Neural crest cell (in vitro differentiated cells): ENCODE results near the gene ZP1. TPM values are rescaled to one million over a fixed set of nuclear protein-coding genes. Genes with fewer than 3 reads are reported as not detected.

Experiments
- DNase-seq: peaks from one replicate; pipeline ENCODE4 v3.0.0; 2021; ENCODE audit warnings: low read depth, mixed read lengths, low spot score
- H3K27ac Mint-ChIP-seq: one replicate; pipeline ENCODE4 v1.8.0; 2021; ENCODE audit warnings: mild to moderate bottlenecking, mixed read lengths; ENCODE audit not compliant: unreplicated experiment
- H3K27me3 Mint-ChIP-seq: 2 replicates; pipeline ENCODE4 v1.8.0; 2021; ENCODE audit warnings: low read depth, mild to moderate bottlenecking, mixed read lengths
- H3K36me3 Mint-ChIP-seq: 2 replicates; pipeline ENCODE4 v1.8.0; 2021; ENCODE audit warnings: low read depth, mild to moderate bottlenecking, mixed read lengths
- H3K4me1 Mint-ChIP-seq: 2 replicates; pipeline ENCODE4 v1.8.0; 2021; ENCODE audit warnings: mixed read lengths
- H3K4me3 Mint-ChIP-seq: one replicate; pipeline ENCODE4 v1.8.0; 2021; ENCODE audit warnings: mild to moderate bottlenecking, mixed read lengths
- H3K9me3 Mint-ChIP-seq: 2 replicates; pipeline ENCODE4 v1.8.0; 2021; ENCODE audit warnings: mixed read lengths
- CTCF ChIP-seq: fragments of 200-600 bp; sonication (generic); conservative IDR thresholded peaks from 2 replicates; pipeline ENCODE4 v1.5.0; 2021; ENCODE audit warnings: antibody characterized with exemption, mild to moderate bottlenecking
- total RNA-seq: library from RNA; stranded (reverse); gene quantifications from 2 replicates; pipeline ENCODE4 v1.2.1, GENCODE V29; 2021

ZP1 gene
- total RNA-seq, 1 donor from 2014 or later, result not detected

- Mint-ChIP-seq H3K27ac (no peak overlapping the region), H3K4me1 (peaks cover 5% of the 10 kb centered on the region), H3K4me3 (no peak overlapping the region), H3K27me3 (no peaks in the 10 kb centered on the region), H3K36me3 (no peaks in the 10 kb centered on the region), H3K9me3 (no peaks in the 10 kb centered on the region)
- no peak for DNase-seq
- TF ChIP-seq CTCF, result no peak
These were observed 8.8 kb downstream of the ZP1 start for GRCh38 chr11:60876168-60876485.

- no peak for TF ChIP-seq CTCF
- H3K27ac Mint-ChIP-seq, result no peak overlapping the region
- DNase-seq, result no peak
- no peaks in the 10 kb centered on the region for H3K9me3 Mint-ChIP-seq
- peaks cover 9% of the 10 kb centered on the region for H3K36me3 Mint-ChIP-seq
- H3K4me3 Mint-ChIP-seq, result no peak overlapping the region
- H3K4me1 Mint-ChIP-seq, result peaks cover 5% of the 10 kb centered on the region
- H3K27me3 Mint-ChIP-seq, result no peaks in the 10 kb centered on the region
These were observed 11.1 kb downstream of the ZP1 start for GRCh38 chr11:60878245-60879101.

- H3K4me3 Mint-ChIP-seq, result no peak overlapping the region
- no peaks in the 10 kb centered on the region for H3K9me3 Mint-ChIP-seq
- TF ChIP-seq CTCF, result no peak
- no peak overlapping the region for H3K27ac Mint-ChIP-seq
- DNase-seq, result no peak
- peaks cover 11% of the 10 kb centered on the region for H3K36me3 Mint-ChIP-seq
- peaks cover 5% of the 10 kb centered on the region for H3K4me1 Mint-ChIP-seq
- H3K27me3 Mint-ChIP-seq, result no peaks in the 10 kb centered on the region
These were observed 11.8 kb downstream of the ZP1 start for GRCh38 chr11:60879104-60879503.

GRCh38 chr11:60879971-60880588 is 12.7 kb downstream of the ZP1 start:
- no peak for TF ChIP-seq CTCF

GRCh38 chr11:60880643-60881282 is 13.4 kb downstream of the ZP1 start:
- peaks cover 5% of the 10 kb centered on the region for H3K4me1 Mint-ChIP-seq
- no peak overlapping the region for H3K27ac Mint-ChIP-seq
- DNase-seq, result no peak
- TF ChIP-seq CTCF, result no peak
- no peak overlapping the region for H3K4me3 Mint-ChIP-seq
- H3K9me3 Mint-ChIP-seq, result no peaks in the 10 kb centered on the region
- H3K36me3 Mint-ChIP-seq, result peaks cover 19% of the 10 kb centered on the region
- H3K27me3 Mint-ChIP-seq, result no peaks in the 10 kb centered on the region

More at GRCh38 chr11:60879971-60880588, 12.7 kb downstream of the ZP1 start:
- no peak overlapping the region for H3K4me3 Mint-ChIP-seq
- peaks cover 5% of the 10 kb centered on the region for H3K4me1 Mint-ChIP-seq
- DNase-seq, result no peak
- H3K9me3 Mint-ChIP-seq, result no peaks in the 10 kb centered on the region
- peaks cover 14% of the 10 kb centered on the region for H3K36me3 Mint-ChIP-seq
- H3K27ac Mint-ChIP-seq, result no peak overlapping the region
- H3K27me3 Mint-ChIP-seq, result no peaks in the 10 kb centered on the region
